Endothelial cell of umbilical vein (primary cell): ENCODE data around the gene ENC1.
"Not testable (repeated sequence)": the region's sequence is repeated elsewhere in the genome, so short reads cannot be mapped to it uniquely, and the experiment has no call there.

Experiments used
- GATA2 ChIP-seq: IDR thresholded peaks from 2 replicates; pipeline ENCODE4 v1.7.0; 2011; ENCODE audit warnings: low read depth, mild to moderate bottlenecking, moderate library complexity, mixed read lengths, low read length; ENCODE audit not compliant: insufficient read length, insufficient read depth
- POLR2AphosphoS5 ChIP-seq: IDR thresholded peaks from 2 replicates; pipeline ENCODE4 v1.6.1; 2012; ENCODE audit warnings: low read depth, mild to moderate bottlenecking, control low read depth, low read length, moderate library complexity; ENCODE audit not compliant: insufficient read depth
- TF ChIP-seq, protein P1 (sequence below), 2 donors: IDR thresholded peaks; 1 replicate in 1 of 2; 2 replicates in 1 of 2; pipeline ENCODE4 v1.5.1; 2011; ENCODE audit warnings: low read length in 2 of 2, mild to moderate bottlenecking in 2 of 2, moderate library complexity in 2 of 2, control low read depth in 1 of 2, inconsistent platforms in 1 of 2, low read depth in 1 of 2; ENCODE audit not compliant: insufficient read depth in 1 of 2; ENCODE audit errors: extremely low read depth in 1 of 2

DNA sequence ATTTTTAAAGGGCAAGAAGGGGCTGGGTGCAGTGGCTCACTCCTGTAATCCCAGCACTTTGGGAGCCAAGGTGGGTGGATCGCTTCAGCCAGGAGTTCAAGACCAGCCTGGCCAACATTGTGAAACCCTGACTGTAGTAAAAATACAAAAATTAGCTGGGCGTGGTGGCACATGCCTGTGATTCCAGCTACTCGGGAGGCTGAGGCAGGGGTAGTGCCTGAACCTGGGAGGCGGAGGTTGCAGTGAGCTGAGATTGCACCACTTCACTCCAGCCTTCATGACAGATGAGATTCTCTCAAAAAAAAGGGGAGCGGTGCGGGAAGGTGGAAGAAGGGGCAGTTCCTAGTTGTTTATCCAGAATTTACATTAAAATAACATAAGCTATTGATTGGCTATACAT lies 35.9 kb upstream of the ENC1 start:
- TF ChIP-seq POLR2AphosphoS5, GATA2: not testable (repeated sequence)
- TF ChIP-seq, protein P1, sequence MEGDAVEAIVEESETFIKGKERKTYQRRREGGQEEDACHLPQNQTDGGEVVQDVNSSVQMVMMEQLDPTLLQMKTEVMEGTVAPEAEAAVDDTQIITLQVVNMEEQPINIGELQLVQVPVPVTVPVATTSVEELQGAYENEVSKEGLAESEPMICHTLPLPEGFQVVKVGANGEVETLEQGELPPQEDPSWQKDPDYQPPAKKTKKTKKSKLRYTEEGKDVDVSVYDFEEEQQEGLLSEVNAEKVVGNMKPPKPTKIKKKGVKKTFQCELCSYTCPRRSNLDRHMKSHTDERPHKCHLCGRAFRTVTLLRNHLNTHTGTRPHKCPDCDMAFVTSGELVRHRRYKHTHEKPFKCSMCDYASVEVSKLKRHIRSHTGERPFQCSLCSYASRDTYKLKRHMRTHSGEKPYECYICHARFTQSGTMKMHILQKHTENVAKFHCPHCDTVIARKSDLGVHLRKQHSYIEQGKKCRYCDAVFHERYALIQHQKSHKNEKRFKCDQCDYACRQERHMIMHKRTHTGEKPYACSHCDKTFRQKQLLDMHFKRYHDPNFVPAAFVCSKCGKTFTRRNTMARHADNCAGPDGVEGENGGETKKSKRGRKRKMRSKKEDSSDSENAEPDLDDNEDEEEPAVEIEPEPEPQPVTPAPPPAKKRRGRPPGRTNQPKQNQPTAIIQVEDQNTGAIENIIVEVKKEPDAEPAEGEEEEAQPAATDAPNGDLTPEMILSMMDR (IDR thresholded peaks at IDR 0.05; ENCODE audit: extremely low read depth in 1 of 2, insufficient read depth in 1 of 2, low read depth in 1 of 2, low read length in 2 of 2): not testable (repeated sequence)
